B cell (primary cell): ENCODE data around the gene GALNT5. TPM values are rescaled to one million over a fixed set of nuclear protein-coding genes. Genes with fewer than 3 reads are reported as not detected.

Experiments
- ATAC-seq: fragments of 200-7000 bp; cut with Tn5 transposase; one replicate; pipeline ENCODE4 v1.10.0; 2021; ENCODE audit warnings: low read depth, mild to moderate bottlenecking, moderate number of reproducible peaks, moderate library complexity
- CTCF ChIA-PET: fragments of 350-600 bp; sonication (Branson Sonifier 250); formaldehyde crosslinking; loops from one replicate; lab custom pipeline; 2021; ENCODE audit warnings: antibody characterized with exemption, inconsistent platforms; lab: Charles Lee
- POLR2A ChIA-PET: fragments of 350-600 bp; sonication (Branson Sonifier 250); formaldehyde crosslinking; loops from one replicate; lab custom pipeline; 2021; ENCODE audit warnings: antibody characterized with exemption; lab: Charles Lee
- DNase-seq: peaks from one replicate; pipeline ENCODE4 v3.0.0; 2013
- H2AFZ ChIP-seq: 2 replicates; pipeline ENCODE4 v1.6.1; 2012; ENCODE audit warnings: mild to moderate bottlenecking, low read depth, low read length; ENCODE audit not compliant: insufficient read depth, poor library complexity, severe bottlenecking
- H3K27ac ChIP-seq, 2 donors: 1 replicate in 1 of 2; 2 replicates in 1 of 2; pipeline ENCODE4 v1.5.1; 2012 to 2013; ENCODE audit warnings: low read length in 2 of 2, mild to moderate bottlenecking in 2 of 2, moderate library complexity in 1 of 2
- H3K27me3 ChIP-seq, 4 experiments: fragments of 200-600 bp in 1 of 4; sonication (generic) in 1 of 4; replicated peaks in 1 of 4; 1 replicate in 2 of 4; 2 replicates in 2 of 4; pipeline versions ENCODE4 v1.6.1 to v1.7.0; 2013 to 2016; ENCODE audit warnings: low read length in 3 of 4, mild to moderate bottlenecking in 2 of 4, mixed read lengths in 1 of 4, moderate library complexity in 1 of 4; ENCODE audit not compliant: insufficient read depth in 4 of 4, control insufficient read depth in 3 of 4; ENCODE audit errors: control extremely low read depth in 1 of 4
- H3K36me3 ChIP-seq, 2 experiments: replicated peaks in 1 of 2; 1 replicate in 1 of 2; 2 replicates in 1 of 2; pipeline versions ENCODE4 v1.6.1 to v1.7.1; 2013; ENCODE audit warnings: low read length in 1 of 2; ENCODE audit not compliant: insufficient read depth in 2 of 2, control insufficient read depth in 1 of 2; ENCODE audit errors: control extremely low read depth in 1 of 2, extremely low read depth in 1 of 2
- H3K4me1 ChIP-seq, 2 donors: fragments of 200-600 bp in 1 of 2; sonication (generic) in 1 of 2; 1 replicate in 1 of 2; 2 replicates in 1 of 2; pipeline versions ENCODE4 v1.5.1 to v1.6.1; 2013 to 2017; ENCODE audit warnings: low read length in 2 of 2; ENCODE audit not compliant: control insufficient read depth in 2 of 2, insufficient read depth in 2 of 2
- H3K4me2 ChIP-seq: replicated peaks from 2 replicates; pipeline ENCODE3; 2012; ENCODE audit warnings: mild to moderate bottlenecking, low read depth, low read length; ENCODE audit not compliant: poor library complexity, severe bottlenecking
- H3K4me3 ChIP-seq, 5 experiments: fragments of 200-600 bp in 1 of 5; sonication (generic) in 1 of 5; 1 replicate in 3 of 5; 2 replicates in 2 of 5; pipeline versions ENCODE4 v1.5.1 to v1.7.0; 2011 to 2016; ENCODE audit warnings: low read length in 4 of 5, mild to moderate bottlenecking in 4 of 5, low read depth in 2 of 5, control low read depth in 1 of 5, moderate library complexity in 1 of 5; ENCODE audit not compliant: insufficient read depth in 1 of 5; ENCODE audit errors: control extremely low read depth in 1 of 5, extremely low read depth in 1 of 5
- H3K79me2 ChIP-seq: fragments of 200-600 bp; sonication (generic); one replicate; pipeline ENCODE4 v1.6.0; 2016; ENCODE audit warnings: low read length; ENCODE audit not compliant: control insufficient read depth, insufficient read depth
- H3K9ac ChIP-seq: fragments of 200-600 bp; sonication (generic); 2 replicates; pipeline ENCODE4 v1.6.1; 2017; ENCODE audit warnings: mild to moderate bottlenecking, low read length, moderate library complexity
- H3K9me3 ChIP-seq, 3 donors: one replicate each; pipeline versions ENCODE4 v1.6.1 to v1.7.1; 2013; ENCODE audit warnings: low read length in 2 of 3; ENCODE audit not compliant: control insufficient read depth in 2 of 3, insufficient read depth in 1 of 3; ENCODE audit errors: control extremely low read depth in 1 of 3
- H4K20me1 ChIP-seq: 2 replicates; pipeline ENCODE4 v1.6.0; 2012; ENCODE audit warnings: mild to moderate bottlenecking, low read length; ENCODE audit not compliant: insufficient read depth, control insufficient read depth, poor library complexity, severe bottlenecking
- H3K27ac Mint-ChIP-seq: one replicate; pipeline ENCODE4 v1.8.0; 2021; ENCODE audit warnings: mixed read lengths
- H3K27me3 Mint-ChIP-seq: one replicate; pipeline ENCODE4 v1.8.0; 2021; ENCODE audit warnings: mixed read lengths
- H3K4me1 Mint-ChIP-seq: one replicate; pipeline ENCODE4 v1.8.0; 2021; ENCODE audit warnings: mixed read lengths
- H3K4me3 Mint-ChIP-seq: one replicate; pipeline ENCODE4 v1.8.0; 2021; ENCODE audit warnings: mixed read lengths
- H3K9me3 Mint-ChIP-seq: one replicate; pipeline ENCODE4 v1.8.0; 2022; ENCODE audit warnings: mixed read lengths; ENCODE audit not compliant: insufficient read depth
- EZH2 ChIP-seq: IDR thresholded peaks from 2 replicates; pipeline ENCODE4 v1.6.1; 2012; ENCODE audit warnings: borderline replicate concordance, low read depth, mild to moderate bottlenecking, moderate library complexity, low read length; ENCODE audit not compliant: insufficient read depth, poor library complexity, severe bottlenecking
- WGBS: methylation state at CpG from one replicate; pipeline ENCODE4 v1.1.5; 2013; ENCODE audit warnings: missing lambda C conversion rate; ENCODE audit not compliant: insufficient coverage; 5-methylcytosine and 5-hydroxymethylcytosine counted together
- intact Hi-C: fragments of 100-400 bp; cut with micrococcal nuclease; formaldehyde crosslinking; loops from one replicate; pipeline ENCODE4 v1.10.0; 2022
- polyA plus RNA-seq: library from polyadenylated mRNA; depleted of rRNA; stranded (reverse); fragments of >200 nt; gene quantifications from 2 replicates; pipeline ENCODE4 v1.2.3, GENCODE V29; 2012
- total RNA-seq, 2 donors: library from RNA; stranded (reverse); fragments of 120-200 nt in 1 of 2; gene quantifications; 1 replicate in 1 of 2; 2 replicates in 1 of 2; pipeline versions ENCODE4 v1.2.3 to v1.2.4, GENCODE V29; 2013 to 2022
- TF ChIP-seq, protein P1 (sequence below): fragments of 200-600 bp; IDR thresholded peaks from one replicate; pipeline ENCODE4 v1.8.0; 2022; ENCODE audit warnings: antibody characterized with exemption, mild to moderate bottlenecking

GALNT5 gene
- total and polyA plus RNA-seq, 2 donors (not counting 1 experiment from before 2014, with no cell fraction given): not detected

- Mint-ChIP-seq H3K4me3 (peak overlapping the region; percentile 71), H3K27me3 (no peaks in the 10 kb centered on the region), H3K27ac (no peak overlapping the region), H3K9me3 (no peaks in the 10 kb centered on the region), H3K4me1 (peaks cover 14% of the 10 kb centered on the region)
- peak overlapping the region; percentile 59 for H2AFZ ChIP-seq
- no peaks in the 10 kb centered on the region for H3K79me2 ChIP-seq
- H3K27me3 ChIP-seq: no peaks in the 10 kb centered on the region
- intact Hi-C loops: loop anchor here (1.0 to 10.0 kb wide), 8 partner anchors 94 to 686 kb away; partner anchors contain the start of gene ACVR1
- peaks cover 0 to 4% of the 10 kb centered on the region in 2 experiments for H3K36me3 ChIP-seq
- H3K9me3 ChIP-seq: no peaks in the 10 kb centered on the region
- H3K4me2 ChIP-seq: peak overlapping the region; percentile 51
- no CpG with 5 or more reads among the region's 3 CpGs for WGBS
- CTCF ChIA-PET: interaction anchor here (0.9 to 7.6 kb wide), 55 partner anchors 9 to 726 kb away, joined by 3 to 157 read pairs (median 7); partner anchors contain the start of genes ACVR1C and CYTIP
- H3K9ac ChIP-seq: no peak overlapping the region
- ATAC-seq (no peak), DNase-seq (no peak)
- no peak overlapping the region for H3K4me3 ChIP-seq
- no peak overlapping the region for H3K27ac ChIP-seq
- TF ChIP-seq, protein P1, sequence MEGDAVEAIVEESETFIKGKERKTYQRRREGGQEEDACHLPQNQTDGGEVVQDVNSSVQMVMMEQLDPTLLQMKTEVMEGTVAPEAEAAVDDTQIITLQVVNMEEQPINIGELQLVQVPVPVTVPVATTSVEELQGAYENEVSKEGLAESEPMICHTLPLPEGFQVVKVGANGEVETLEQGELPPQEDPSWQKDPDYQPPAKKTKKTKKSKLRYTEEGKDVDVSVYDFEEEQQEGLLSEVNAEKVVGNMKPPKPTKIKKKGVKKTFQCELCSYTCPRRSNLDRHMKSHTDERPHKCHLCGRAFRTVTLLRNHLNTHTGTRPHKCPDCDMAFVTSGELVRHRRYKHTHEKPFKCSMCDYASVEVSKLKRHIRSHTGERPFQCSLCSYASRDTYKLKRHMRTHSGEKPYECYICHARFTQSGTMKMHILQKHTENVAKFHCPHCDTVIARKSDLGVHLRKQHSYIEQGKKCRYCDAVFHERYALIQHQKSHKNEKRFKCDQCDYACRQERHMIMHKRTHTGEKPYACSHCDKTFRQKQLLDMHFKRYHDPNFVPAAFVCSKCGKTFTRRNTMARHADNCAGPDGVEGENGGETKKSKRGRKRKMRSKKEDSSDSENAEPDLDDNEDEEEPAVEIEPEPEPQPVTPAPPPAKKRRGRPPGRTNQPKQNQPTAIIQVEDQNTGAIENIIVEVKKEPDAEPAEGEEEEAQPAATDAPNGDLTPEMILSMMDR: no peak
- TF ChIP-seq EZH2: no peak
- peaks cover 9 to 10% of the 10 kb centered on the region in 2 donors for H3K4me1 ChIP-seq
- POLR2A ChIA-PET: interaction anchor here (0.5 to 2.2 kb wide), 3 partner anchors 103 to 680 kb away, joined by 3 to 10 read pairs (median 4); partner anchors contain the start of gene CYTIP
- no peaks in the 10 kb centered on the region for H4K20me1 ChIP-seq
Observed at GRCh38 chr2:157327200-157327599, 69.7 kb downstream of the GALNT5 start.
